Right renal pelvis (tissue), 4 donors: ENCODE data around the gene CC2D1A. TPM values are rescaled to one million over a fixed set of nuclear protein-coding genes. Genes with fewer than 3 reads are reported as not detected.
A peak's percentile ranks its signal among the peaks of the same experiment; 100 is the strongest.

Experiments
- DNase-seq, 4 donors: peaks; one replicate each; pipeline ENCODE4 v3.0.0-alpha.2; 2013; ENCODE audit warnings: low read depth in 4 of 4, low spot score in 3 of 4, missing footprints in 1 of 4
- polyA plus RNA-seq, 4 donors: library from polyadenylated mRNA; unstranded; fragments of 120-200 nt; gene quantifications; one replicate each; pipeline ENCODE4 v1.2.1, GENCODE V29; 2013; ENCODE audit not compliant: insufficient read length in 4 of 4

CC2D1A gene
- polyA plus RNA-seq, 4 donors, result 23.9 to 30.4 (median 27.6) TPM

DNA sequence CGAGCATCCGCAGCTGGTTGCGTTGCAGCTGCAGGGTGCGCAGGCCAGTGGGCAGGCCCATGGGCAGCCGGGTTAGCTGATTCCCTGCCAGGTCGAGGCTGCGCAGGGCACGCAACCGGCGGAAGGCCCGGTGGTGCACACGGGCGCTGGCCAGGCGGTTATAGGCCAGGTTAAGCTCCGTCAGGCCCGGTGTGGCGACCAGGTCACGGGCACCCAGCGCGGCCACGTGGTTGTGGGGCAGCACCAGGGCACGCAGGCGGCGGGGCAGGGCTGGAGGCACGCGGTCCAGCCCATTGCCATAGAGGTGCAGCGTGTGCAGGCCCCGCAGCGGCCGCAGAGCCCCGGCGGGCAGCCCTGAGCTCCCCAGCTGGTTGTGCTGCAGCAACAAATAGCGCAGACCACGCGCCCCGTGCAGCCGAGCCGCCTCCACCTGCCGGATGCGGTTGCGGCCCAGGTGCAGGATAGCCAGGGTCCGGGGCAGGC lies 27.0 kb downstream of the CC2D1A start:
- no peak for DNase-seq

DNA sequence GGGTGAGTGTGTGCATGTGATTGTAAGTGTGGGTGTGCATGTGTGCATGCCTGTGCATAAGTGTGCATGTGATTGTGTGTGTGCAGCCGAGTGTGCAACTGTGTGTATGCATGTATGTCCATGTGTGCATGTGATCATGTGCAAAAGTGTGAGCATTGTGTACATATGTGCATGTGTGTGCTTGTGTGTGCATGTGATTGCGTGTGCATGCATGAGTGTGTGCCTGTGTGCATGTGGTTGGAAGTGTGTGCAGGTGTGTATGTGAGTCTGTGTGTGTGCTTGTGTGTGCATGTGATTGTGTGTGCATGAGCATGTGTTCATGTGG lies 28.7 kb downstream of the CC2D1A start:
- DNase-seq, result no peak

DNA sequence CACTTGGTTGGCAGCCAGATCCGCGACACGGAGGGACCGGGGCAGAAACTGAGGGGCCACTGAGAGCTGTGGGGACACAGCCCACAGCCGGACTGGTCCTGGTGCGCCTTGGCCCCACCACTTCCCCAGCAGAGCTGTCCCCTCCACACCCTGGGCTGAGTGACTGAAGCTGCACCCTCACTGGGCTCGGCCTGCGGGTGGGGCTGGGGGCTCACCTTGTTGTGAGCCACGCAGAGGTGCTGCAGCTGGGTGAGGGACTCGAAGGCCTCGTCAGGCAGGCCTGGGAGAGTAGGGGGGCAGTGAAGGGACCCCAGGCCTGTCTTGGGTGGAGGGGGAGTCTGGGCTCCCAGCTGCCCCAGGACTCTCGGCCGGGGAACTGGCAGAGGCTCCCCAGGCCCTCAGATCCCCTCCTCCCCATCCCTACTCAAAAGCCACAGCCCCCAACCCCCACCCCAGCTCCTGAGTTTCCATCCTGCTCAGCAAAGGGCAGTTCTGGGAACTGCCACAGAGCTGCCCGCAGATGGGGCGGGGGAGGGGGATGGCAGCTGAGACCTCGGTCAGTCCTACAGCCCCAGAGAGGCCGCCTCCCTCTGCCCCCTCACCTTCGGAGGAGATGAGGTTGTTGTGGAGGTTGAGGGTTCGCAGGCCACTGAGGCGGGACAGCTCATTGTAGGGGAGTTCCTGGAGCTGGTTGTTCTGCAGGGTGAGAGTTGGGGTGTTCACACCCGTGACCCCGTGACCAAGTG lies 29.9 kb downstream of the CC2D1A start:
- no peak for DNase-seq

DNA sequence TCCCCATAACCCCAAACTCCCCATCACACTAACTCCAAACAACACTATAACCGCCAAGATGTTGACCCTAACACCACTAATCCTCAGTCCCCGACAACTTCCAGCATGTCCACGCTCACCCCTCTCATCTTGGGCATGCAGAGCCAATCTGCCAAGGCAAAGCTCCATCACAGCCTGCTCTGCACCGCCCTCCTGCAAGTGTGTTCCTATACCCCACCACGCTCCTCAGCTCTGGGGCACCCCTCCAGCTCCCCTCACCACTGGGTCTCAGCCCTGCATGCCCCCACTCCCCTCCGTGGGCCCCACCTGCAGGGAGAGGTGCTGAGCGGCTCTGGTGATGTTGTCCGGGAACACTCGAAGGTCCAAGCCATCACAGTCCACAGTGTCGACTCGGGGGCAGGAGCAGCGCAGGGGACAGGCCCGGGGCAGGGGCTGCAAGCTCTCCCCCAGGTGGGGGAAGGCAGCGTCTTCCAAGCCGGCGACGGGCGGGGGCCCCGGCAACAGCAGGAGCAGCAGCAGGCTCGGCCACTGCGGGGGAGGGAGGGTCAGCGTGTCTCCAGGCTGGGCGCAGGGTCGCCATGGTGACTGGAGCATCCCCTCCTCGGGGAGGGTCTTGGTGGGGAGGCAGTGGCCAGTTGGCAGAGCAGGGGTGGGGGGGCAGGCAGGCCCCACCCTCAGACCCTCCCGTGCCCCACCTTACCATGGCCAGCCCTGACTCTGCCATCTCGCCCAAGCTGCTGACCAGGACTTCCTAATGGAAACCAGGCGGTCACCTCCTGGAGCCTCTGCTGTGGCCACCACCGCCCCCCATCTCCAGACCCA lies 31.7 kb downstream of the CC2D1A start:
- DNase-seq, result no peak

DNA sequence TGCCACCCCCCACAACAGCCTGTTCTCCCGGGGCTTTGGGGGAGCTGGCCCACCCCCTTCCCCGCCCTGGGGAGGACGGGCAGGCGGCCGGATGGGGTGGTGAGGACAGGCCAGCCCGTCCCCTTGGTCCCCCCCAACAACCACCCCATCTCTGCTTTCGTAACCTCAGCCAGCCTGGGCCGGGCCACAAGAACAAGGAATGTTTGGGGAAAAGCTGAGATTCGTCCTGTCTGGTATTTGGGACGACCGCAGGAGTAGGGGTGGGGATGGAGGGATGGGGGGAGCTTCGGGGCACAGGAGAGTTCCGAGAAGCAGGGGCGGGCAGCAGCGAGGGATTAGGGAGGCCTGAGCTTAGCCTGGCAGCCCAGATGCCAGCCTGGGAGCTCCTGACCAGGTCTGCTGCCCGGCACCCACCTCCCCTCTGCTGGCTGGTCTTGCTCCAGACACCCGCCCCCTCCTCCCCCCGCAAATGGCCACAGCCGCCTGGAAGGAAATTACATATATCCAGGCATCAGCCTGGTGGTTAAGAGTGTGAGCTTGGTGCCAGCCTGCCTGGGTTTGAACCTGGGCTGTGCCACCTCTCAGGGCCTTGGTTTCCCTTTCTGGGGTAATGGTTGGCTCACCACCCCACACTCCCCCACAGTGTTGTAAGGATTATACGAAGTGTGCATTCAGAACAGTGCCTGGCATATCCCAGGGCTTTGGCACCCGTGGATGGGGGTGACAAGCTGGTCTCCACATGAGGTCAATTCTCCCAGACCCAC lies 32.5 kb downstream of the CC2D1A start, which contains the start of gene PODNL1:
TSS of gene PODNL1 (minus strand) at position 117 of the 764 bp plus-strand sequence. CDS start 236 bp downstream, outside the sequence.
- no peak for DNase-seq

DNA sequence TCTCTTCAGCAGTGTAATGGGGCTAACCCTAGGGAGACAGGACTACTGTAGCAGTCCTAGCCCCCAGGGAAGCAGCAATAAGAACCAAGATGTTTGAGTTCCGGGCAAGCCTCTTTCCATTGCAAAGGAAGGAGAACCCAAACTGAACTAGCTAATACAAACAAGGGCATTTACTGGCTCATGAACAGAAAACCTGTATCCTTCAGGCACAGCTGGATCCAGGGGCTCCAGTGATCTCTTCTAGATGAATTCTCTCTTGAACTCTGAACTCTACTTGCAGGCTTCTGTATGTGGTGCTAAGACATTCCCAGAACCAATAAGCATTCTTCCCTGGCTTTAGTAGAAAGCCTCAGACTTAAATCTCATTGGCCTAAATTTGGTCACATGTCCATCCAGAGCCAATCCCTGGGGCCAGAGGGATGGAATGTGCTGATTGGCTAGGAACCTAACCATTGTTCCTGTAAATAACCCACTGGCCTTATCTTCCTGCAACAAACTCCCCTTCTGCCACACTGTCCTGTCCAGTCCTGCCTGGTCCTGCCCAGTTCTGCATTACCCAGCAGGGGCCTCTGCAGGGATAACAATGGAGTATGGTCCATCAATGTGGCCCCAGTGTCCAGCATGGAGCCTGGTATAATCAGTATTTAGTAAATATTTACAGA lies 36.2 kb downstream of the CC2D1A start:
- DNase-seq, result no peak

DNA sequence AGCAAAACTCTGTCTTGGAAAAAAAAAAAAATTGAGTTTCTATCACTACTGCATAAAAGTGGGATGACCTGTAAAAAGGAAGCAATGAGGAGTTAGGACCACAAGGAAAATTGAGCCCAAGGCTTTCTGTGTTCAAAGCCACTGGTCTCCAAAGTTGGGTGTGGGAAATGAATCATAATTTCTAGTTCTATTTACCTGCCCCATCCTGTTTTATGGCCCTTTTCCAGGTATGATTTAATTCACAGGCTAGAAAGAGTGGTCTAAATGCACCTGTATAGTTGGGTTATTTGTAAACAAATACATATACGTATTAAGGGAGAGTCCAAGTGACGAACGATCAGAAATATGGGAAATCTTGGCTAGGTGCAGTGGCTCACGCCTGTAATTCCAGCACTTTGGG lies 40.4 kb downstream of the CC2D1A start:
- no peak for DNase-seq

DNA sequence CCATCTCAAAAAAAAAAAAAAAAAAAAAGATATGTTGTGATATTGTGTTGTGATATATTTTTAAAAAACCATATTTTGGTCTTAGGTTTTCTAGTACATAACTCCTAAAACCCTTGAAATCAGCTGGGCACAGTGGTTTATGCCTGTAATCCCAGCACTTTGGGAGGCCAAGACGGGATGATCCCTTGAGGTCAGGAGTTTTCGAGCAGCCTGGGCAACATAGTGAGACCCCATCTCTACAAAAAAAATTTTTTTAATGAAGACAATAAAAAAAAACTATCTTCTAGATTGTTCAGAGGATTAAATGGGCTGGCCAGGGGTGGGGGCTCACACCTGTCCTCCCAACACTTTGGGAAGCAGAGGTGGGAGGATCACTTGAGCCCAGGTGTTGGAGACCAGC lies 45.0 kb downstream of the CC2D1A start:
- DNase-seq, result no peak

DNA sequence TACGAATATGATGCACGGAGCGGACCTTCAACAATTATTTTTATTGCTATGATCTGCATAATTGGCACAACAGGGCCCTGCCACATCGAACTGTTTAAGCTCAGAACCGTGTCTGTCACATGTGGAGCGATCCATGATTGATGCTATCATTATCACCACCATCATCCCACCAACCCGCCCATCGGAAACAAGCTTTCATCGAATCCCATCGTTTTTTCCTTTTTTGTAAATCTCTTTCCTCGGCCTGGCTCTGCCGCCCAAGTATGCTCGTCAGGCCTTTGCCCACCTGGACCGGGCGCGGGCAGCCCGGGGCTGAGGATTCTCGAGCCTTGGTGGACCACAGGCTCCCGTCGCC lies 45.8 kb downstream of the CC2D1A start:
- DNase-seq, result no peak

DNA sequence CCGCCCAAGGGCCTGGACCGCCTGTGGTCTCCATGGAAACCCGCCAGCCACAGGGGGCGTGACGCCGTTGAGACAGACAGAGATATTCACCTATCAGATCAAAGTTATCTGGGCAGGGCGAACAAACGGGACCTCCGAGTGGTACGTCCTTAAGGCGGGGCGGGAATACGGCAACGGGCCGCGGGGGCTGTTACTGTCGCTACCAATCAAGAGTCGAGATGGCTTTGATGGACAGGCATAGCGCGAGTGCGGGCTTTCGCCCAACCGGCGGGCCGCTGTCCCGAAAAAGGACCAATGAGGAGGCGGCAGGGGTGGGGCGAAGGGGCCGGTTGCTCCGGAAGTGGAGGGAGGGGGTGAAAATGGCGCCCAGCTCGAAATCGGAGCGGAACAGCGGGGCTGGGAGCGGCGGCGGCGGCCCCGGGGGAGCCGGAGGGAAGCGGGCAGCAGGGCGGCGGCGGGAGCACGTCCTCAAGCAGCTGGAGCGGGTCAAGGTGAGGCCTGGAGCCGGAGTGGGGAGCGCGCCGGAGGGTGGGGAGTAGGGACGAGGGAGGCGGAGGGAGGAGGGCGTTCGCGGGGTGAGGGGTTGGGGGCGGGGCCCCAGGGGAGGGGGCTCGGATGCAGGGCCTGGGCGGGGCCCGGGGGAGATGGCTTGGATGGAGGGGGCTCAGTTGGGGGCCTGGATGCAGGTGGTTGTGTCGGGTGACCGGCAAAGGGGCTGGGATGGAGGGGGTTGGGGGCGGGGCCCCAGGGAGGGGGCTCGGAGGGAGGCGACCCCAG lies 46.3 kb downstream of the CC2D1A start, which contains the start of gene DCAF15:
TSS of gene DCAF15 (plus strand) at position 356 of the 777 bp plus-strand sequence. CDS start at position 360, 4 bp downstream.
- peak; percentile 96 to 99 (median 98) for DNase-seq

DNA sequence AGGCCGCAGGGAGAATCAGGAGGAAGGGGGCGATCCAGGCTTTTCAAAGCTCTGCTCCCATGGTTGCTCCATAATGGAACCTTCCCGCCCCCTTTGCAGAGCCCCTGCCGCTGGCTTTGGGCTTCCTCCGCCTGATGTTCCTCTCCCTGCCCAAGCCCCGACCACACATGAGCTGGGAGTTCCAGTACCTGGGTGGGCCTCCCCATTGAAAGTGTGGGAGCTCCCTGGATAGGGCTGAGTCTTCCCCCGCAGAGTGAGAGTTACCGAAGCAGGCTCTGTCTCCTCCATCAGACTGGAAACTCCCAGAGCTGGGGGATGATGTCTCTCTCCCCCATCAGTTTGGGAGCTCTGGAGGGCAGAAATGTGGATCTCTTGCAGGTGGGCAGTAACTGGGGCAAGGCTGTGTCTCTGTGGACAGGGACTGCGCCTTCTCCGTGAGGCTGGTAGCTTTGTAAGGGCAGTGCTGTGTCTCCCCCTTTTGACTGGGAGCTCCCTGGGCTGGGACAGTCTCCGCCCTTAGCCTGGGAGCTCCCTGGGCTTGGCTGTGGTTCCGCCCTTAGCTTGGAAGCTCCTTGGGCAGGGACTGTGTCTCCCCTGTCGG lies 47.0 kb downstream of the CC2D1A start:
- DNase-seq, result no peak

DNA sequence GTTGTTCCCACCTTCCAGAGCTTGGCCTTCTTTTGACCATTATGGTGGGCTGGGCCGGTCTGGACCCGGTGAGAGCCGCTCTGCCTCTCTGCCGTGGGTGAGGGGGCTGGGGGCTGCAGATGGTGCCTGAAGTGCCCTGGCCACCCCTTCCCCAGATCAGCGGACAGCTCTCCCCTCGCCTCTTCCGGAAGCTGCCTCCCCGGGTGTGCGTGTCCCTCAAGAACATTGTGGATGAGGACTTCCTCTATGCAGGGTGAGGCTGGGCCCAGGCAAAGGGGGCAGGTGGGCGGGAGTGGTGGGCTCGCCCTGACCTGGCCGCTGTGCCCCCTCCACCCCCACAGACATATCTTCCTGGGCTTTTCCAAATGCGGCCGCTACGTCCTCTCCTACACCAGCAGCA lies 48.2 kb downstream of the CC2D1A start:
- DNase-seq, result no peak

DNA sequence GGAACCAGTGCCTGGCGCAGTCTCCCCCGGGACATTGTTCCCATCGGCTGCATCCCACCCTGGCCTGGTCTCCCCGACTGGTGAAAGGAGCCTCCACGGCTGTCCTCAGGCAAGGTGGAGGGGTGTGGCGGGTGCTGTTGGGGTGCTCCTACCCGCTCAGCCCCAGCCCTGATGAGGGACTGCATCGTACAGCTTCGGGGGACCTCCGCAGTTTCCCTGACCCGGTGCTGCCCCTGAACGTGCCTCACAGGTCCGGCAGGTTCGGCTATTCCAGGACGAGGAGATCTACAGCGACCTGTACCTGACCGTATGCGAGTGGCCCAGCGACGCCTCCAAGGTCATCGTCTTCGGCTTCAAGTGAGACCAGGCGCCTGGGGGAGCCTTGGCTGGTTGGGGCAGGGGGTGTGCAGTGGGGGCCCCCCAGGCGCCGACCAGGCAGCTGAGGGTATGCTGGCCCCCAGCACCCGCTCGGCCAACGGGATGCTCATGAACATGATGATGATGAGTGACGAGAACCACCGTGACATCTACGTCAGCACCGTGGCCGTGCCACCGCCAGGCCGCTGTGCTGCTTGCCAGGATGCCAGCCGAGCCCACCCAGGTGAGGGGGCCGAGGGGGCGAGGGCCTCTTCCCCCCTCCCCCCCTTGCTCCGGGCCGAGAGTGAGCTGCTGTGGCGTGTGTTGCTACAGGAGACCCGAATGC lies 49.8 kb downstream of the CC2D1A start:
- DNase-seq, result no peak

DNA sequence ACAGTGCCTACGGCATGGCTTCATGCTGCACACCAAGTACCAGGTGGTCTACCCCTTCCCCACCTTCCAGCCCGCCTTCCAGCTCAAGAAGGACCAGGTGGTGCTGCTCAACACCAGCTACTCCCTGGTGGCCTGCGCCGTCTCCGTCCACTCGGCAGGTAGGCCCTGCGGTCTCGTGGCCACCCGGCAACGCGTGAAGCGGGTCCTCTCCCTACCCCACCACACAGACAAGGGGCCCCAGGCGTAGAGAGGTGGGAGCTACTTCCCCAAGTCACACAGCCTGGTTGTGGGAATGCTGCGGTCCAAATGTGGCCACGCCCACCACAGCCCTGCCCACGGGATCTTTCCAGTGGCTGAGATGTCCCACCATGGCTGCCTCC lies 50.4 kb downstream of the CC2D1A start:
- DNase-seq, result no peak

DNA sequence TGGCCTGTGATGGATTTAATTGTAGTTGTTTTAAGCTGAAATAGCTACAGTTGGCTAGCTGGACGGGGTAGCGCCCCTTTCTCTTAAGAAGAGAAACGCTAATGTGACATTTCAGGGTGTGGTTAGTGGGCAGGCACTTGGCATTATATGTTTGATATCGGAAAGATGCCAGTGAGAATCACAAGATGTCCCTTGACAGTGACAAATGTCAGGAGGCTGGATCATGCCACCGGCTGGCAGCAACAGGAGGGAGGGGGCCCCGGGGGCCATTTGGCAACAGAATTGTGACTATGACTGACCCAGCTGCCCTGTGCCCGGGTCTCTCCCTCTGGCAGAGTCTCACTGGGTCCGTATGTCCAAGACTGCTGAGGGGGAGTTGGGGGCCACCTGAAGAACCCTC lies 51.0 kb downstream of the CC2D1A start:
- DNase-seq, result no peak

DNA sequence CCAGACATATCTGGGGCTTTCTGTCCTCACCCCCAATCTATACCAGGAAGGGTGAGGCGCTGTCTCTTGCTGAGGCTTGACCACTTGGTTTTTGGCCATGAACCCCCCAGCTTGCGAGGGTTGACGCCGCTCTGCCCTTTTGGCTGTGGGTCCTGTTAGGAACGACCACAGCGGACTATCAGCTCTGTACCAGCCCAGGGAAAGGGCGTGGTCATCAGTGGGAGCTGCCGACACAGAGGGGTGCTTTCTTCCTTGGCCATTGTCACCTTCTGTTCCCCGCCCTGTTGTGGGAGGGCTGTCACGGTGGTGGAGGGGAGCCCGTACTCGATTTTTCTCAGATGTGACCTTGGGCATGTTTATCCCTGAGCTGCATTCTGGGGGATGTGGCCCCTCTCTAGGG lies 52.0 kb downstream of the CC2D1A start:
- DNase-seq, result no peak

DNA sequence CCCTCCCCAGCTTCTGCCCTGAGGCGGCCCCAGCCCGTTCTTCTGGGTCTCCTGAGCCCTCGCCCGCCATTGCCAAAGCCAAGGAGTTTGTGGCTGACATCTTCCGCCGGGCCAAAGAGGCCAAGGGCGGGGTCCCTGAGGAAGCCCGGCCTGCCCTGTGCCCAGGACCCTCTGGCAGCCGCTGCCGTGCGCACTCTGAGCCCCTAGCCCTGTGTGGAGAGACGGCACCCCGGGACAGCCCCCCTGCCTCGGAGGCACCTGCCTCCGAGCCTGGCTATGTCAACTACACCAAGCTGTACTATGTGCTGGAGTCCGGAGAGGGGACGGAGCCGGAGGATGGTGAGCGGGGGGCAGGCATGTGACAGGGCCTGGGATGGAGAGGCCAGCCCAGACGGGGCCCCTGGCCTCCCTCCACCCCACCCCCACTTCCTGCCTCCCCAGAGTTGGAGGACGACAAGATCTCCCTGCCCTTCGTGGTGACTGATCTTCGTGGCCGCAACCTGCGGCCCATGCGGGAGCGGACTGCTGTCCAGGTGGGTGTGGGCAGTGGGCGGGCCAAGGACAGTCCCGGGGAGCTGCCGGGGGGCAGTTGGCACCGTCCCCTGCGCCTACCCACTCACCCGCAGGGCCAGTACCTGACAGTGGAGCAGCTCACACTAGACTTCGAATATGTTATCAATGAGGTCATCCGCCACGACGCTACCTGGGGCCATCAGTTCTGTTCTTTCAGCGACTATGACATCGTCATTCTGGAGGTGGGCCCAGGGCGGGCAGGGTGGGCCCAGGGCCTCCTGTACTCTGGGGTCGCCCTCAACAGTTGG lies 53.4 kb downstream of the CC2D1A start:
- no peak for DNase-seq
